ENCODE measurements around the gene RSPRY1. TPM values are rescaled to one million over a fixed set of nuclear protein-coding genes. Genes with fewer than 3 reads are reported as not detected.

The RSPRY1 gene
- total and polyA plus RNA-seq, 2 of the 8 experiments (the other 6 are each of a cell fraction or from before 2014, with no cell fraction given) = 11.5 to 32.5 TPM

- TF ChIP-seq RNF2 (IDR thresholded peaks at IDR 0.05; ENCODE audit: borderline replicate concordance, low read depth, low read length, missing control alignments, poor library complexity, severe bottlenecking) = no peak
Measured at GRCh38 chr16:57192720-57193486, 6.8 kb downstream of the RSPRY1 start (continued).

Measured in H1 (cell line).